AG10803 (cell line): ENCODE measurements around the gene TENM3.

ENCODE experiments used
- DNase-seq: peaks from one replicate; pipeline ENCODE4 v3.0.0; 2010; ENCODE audit warnings: low read depth
- H3K4me3 ChIP-seq: 2 replicates; pipeline ENCODE4 v1.5.1; 2011; ENCODE audit warnings: mild to moderate bottlenecking, low read length, control low read depth
- TF ChIP-seq, protein P1 (sequence below): conservative IDR thresholded peaks from 2 replicates; pipeline ENCODE4 v1.5.1; 2011; ENCODE audit warnings: mild to moderate bottlenecking, low read length, control low read depth, inconsistent platforms

The TENM3 gene

GRCh38 chr4:182254026-182254780, 11.0 kb downstream of the TENM3 start:
- no peak overlapping the region for H3K4me3 ChIP-seq
- TF ChIP-seq, protein P1, sequence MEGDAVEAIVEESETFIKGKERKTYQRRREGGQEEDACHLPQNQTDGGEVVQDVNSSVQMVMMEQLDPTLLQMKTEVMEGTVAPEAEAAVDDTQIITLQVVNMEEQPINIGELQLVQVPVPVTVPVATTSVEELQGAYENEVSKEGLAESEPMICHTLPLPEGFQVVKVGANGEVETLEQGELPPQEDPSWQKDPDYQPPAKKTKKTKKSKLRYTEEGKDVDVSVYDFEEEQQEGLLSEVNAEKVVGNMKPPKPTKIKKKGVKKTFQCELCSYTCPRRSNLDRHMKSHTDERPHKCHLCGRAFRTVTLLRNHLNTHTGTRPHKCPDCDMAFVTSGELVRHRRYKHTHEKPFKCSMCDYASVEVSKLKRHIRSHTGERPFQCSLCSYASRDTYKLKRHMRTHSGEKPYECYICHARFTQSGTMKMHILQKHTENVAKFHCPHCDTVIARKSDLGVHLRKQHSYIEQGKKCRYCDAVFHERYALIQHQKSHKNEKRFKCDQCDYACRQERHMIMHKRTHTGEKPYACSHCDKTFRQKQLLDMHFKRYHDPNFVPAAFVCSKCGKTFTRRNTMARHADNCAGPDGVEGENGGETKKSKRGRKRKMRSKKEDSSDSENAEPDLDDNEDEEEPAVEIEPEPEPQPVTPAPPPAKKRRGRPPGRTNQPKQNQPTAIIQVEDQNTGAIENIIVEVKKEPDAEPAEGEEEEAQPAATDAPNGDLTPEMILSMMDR: no peak
- no peak for DNase-seq

DNA sequence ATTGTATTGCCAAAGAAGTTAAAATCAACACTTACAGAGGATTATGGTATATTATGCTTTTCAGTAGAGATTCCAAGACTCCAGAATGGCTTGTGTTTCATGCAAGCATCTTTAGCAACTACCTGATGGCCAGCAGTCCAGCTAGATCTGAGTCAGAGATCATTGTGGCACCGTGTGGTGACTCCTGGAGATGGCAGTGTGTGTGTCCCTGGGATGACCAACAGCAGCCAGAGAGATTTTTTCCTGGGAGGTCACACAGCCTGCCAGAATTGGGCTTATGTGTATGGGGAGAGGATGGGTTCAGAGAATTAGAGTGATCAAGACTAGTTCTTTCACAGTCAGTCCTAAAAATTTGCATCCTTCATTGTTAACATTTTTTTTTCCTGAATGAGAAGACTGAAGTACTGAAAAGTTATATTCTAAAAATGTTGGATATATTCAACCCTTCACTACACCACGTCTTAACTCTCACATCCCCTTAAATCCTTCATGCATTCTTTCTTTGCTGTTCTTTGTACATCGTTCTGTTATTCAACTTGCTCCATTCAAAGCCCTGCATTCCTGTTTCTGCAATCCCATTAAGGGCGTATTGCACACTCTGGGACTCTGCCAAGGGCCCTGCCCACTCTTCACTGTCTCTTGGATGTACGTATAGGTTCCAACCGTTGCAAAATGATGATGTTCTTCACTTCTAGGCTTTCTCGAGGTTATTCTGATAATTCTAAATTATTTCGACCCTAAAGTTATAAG, 12.4 kb downstream of the TENM3 start:
- no peak overlapping the region for H3K4me3 ChIP-seq
- TF ChIP-seq, protein P1: no peak
- no peak for DNase-seq

- no peak overlapping the region for H3K4me3 ChIP-seq
- no peak for DNase-seq
- TF ChIP-seq, protein P1: no peak
Observed at GRCh38 chr4:182257016-182257415, 13.8 kb downstream of the TENM3 start.

- DNase-seq: no peak
- TF ChIP-seq, protein P1: no peak
- H3K4me3 ChIP-seq: no peak overlapping the region
Observed at GRCh38 chr4:182257503-182257902, 14.3 kb downstream of the TENM3 start.

- TF ChIP-seq, protein P1: no peak
- DNase-seq: no peak
- H3K4me3 ChIP-seq: no peak overlapping the region
Observed at GRCh38 chr4:182258441-182259000, 15.3 kb downstream of the TENM3 start.

DNA sequence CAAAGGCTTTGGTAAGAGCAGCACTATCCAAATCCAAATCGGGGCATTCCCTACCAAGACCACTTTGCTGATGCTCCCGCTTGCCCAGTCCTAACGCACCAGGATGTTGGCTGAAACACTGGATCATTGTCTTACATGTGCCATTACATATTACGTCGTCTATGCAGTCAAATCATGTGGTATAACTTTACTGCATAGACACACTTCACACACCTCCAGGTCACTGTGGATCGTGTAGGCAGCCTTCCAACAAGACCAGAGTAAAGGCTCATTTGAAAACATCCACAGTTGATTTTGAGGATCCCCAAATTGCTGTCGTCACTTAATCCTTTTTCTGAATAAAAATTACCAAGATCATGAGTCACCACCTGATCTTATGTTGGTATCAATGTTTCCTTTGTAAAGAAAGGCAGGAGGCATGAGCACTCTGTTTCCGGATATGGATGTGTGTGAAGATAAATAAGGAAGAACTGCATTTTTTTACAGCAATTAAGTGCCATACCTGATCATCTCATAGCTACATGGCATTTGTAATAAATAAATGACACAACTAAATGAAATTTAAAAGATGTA, 18.5 kb downstream of the TENM3 start:
- no peak for DNase-seq
- TF ChIP-seq, protein P1: no peak
- H3K4me3 ChIP-seq: no peak overlapping the region
